Activated B cell treated with CpG ODN at 0.5 μM for 24 hours (primary cell): ENCODE measurements around the gene GADL1. TPM values are rescaled to one million over a fixed set of nuclear protein-coding genes. Genes with fewer than 3 reads are reported as not detected.

Source experiments
- ATAC-seq: fragments of 200-7000 bp; cut with Tn5 transposase; one replicate; pipeline ENCODE4 v1.10.0; 2021; ENCODE audit warnings: low read depth, mild to moderate bottlenecking, moderate library complexity
- CTCF ChIA-PET: fragments of 350-600 bp; sonication (Branson Sonifier 250); formaldehyde crosslinking; loops from one replicate; lab custom pipeline; 2021; ENCODE audit warnings: antibody characterized with exemption; lab: Charles Lee
- POLR2A ChIA-PET: fragments of 350-600 bp; sonication (Branson Sonifier 250); formaldehyde crosslinking; loops from one replicate; lab custom pipeline; 2021; ENCODE audit warnings: antibody characterized with exemption; lab: Charles Lee
- DNase-seq: peaks from one replicate; pipeline ENCODE4 v3.0.0; 2022
- H3K27ac Mint-ChIP-seq: one replicate; pipeline ENCODE4 v1.8.0; 2020; ENCODE audit warnings: mixed read lengths
- H3K27me3 Mint-ChIP-seq: one replicate; pipeline ENCODE4 v1.8.0; 2021; ENCODE audit warnings: mixed read lengths
- H3K36me3 Mint-ChIP-seq: one replicate; pipeline ENCODE4 v1.8.0; 2021; ENCODE audit warnings: low read depth, mixed read lengths
- H3K4me1 Mint-ChIP-seq: one replicate; pipeline ENCODE4 v1.8.0; 2021; ENCODE audit warnings: mixed read lengths
- H3K4me3 Mint-ChIP-seq: one replicate; pipeline ENCODE4 v1.8.0; 2020; ENCODE audit warnings: mild to moderate bottlenecking, mixed read lengths
- H3K9me3 Mint-ChIP-seq: one replicate; pipeline ENCODE4 v1.8.0; 2020; ENCODE audit warnings: mixed read lengths
- CTCF ChIP-seq: fragments of 200-600 bp; IDR thresholded peaks from one replicate; pipeline ENCODE4 v1.8.0; 2022; ENCODE audit warnings: antibody characterized with exemption, mild to moderate bottlenecking
- intact Hi-C: fragments of 100-400 bp; cut with micrococcal nuclease; formaldehyde crosslinking; loops from one replicate; pipeline ENCODE4 v1.15.1; 2024
- total RNA-seq: library from RNA; stranded (reverse); gene quantifications from 2 replicates; pipeline ENCODE4 v1.2.3, GENCODE V29; 2022

The GADL1 gene
- total RNA-seq, 1 donor from 2014 or later, result not detected

- Mint-ChIP-seq H3K4me1 (no peaks in the 10 kb centered on the region), H3K27me3 (no peaks in the 10 kb centered on the region), H3K27ac (no peak overlapping the region), H3K9me3 (no peaks in the 10 kb centered on the region), H3K4me3 (no peak overlapping the region), H3K36me3 (no peaks in the 10 kb centered on the region)
- TF ChIP-seq CTCF, result no peak
- intact Hi-C loops, result no loop called here
- CTCF ChIA-PET, result no interaction called here
- ATAC-seq, result no peak
- POLR2A ChIA-PET, result no interaction called here
- DNase-seq, result no peak
These were observed 88.8 kb downstream of the GADL1 start for GRCh38 chr3:30805695-30806094.

- ChIA-PET POLR2A (no interaction called here), CTCF (no interaction called here)
- H3K27ac Mint-ChIP-seq, result no peak overlapping the region
- H3K27me3 Mint-ChIP-seq, result no peaks in the 10 kb centered on the region
- intact Hi-C loops, result no loop called here
- H3K36me3 Mint-ChIP-seq, result no peaks in the 10 kb centered on the region
- no peak overlapping the region for H3K4me3 Mint-ChIP-seq
- DNase-seq (no peak), ATAC-seq (no peak)
- no peaks in the 10 kb centered on the region for H3K4me1 Mint-ChIP-seq
- no peaks in the 10 kb centered on the region for H3K9me3 Mint-ChIP-seq
- TF ChIP-seq CTCF, result no peak
These were observed 89.5 kb downstream of the GADL1 start for GRCh38 chr3:30804984-30805383.

- no peak overlapping the region for H3K27ac Mint-ChIP-seq
- H3K4me3 Mint-ChIP-seq, result no peak overlapping the region
- no peaks in the 10 kb centered on the region for H3K36me3 Mint-ChIP-seq
- POLR2A ChIA-PET, result no interaction called here
- intact Hi-C loops, result no loop called here
- no peak for TF ChIP-seq CTCF
- H3K27me3 Mint-ChIP-seq, result no peaks in the 10 kb centered on the region
- no peaks in the 10 kb centered on the region for H3K4me1 Mint-ChIP-seq
- ATAC-seq (no peak), DNase-seq (no peak)
- no peaks in the 10 kb centered on the region for H3K9me3 Mint-ChIP-seq
- CTCF ChIA-PET, result no interaction called here
These were observed 99.3 kb downstream of the GADL1 start for GRCh38 chr3:30795176-30795575.

- ChIA-PET POLR2A (no interaction called here), CTCF (no interaction called here)
- Mint-ChIP-seq H3K36me3 (no peaks in the 10 kb centered on the region), H3K9me3 (no peaks in the 10 kb centered on the region), H3K27me3 (peaks cover 3% of the 10 kb centered on the region), H3K27ac (no peak overlapping the region), H3K4me3 (no peak overlapping the region), H3K4me1 (no peaks in the 10 kb centered on the region)
- DNase-seq, result no peak
- TF ChIP-seq CTCF, result no peak
- intact Hi-C loops, result no loop called here
- no peak for ATAC-seq
These were observed 100.7 kb downstream of the GADL1 start for GRCh38 chr3:30793740-30794139.

GRCh38 chr3:30790150-30790549 lies 104.3 kb downstream of the GADL1 start:
- intact Hi-C loops, result no loop called here

More at GRCh38 chr3:30790150-30790549, 104.3 kb downstream of the GADL1 start:
- Mint-ChIP-seq H3K4me3 (no peak overlapping the region), H3K9me3 (no peaks in the 10 kb centered on the region), H3K4me1 (no peaks in the 10 kb centered on the region), H3K36me3 (no peaks in the 10 kb centered on the region), H3K27me3 (peaks cover 5% of the 10 kb centered on the region), H3K27ac (no peak overlapping the region)
- DNase-seq, result no peak
- TF ChIP-seq CTCF, result no peak
- ChIA-PET CTCF (interaction anchor here (0.7 kb wide), 1 partner anchor 14 kb away, joined by 3 read pairs; no protein-coding TSS in a partner anchor), POLR2A (no interaction called here)
- ATAC-seq, result no peak
